Retinal pigment epithelial cell (primary cell): ENCODE measurements around the gene SPG7.

Experiments
- DNase-seq: peaks from one replicate; pipeline ENCODE4 v3.0.0-alpha.2; 2010; ENCODE audit warnings: low read depth
- H3K4me3 ChIP-seq: 2 replicates; pipeline ENCODE4 v1.5.1; 2011; ENCODE audit warnings: mild to moderate bottlenecking, low read length, control low read depth, moderate library complexity
- CTCF ChIP-seq: conservative IDR thresholded peaks from 2 replicates; pipeline ENCODE4 v1.5.1; 2011; ENCODE audit warnings: low read depth, low read length, control low read depth, inconsistent platforms

Gene SPG7

GRCh38 chr16:89572073-89572484 is 63.9 kb downstream of the SPG7 start:
- DNase-seq: no peak
- TF ChIP-seq CTCF: no peak
- H3K4me3 ChIP-seq: no peak overlapping the region

GRCh38 chr16:89572485-89573205 is 64.4 kb downstream of the SPG7 start:
- no peak overlapping the region for H3K4me3 ChIP-seq

GRCh38 chr16:89573826-89574680 is 65.8 kb downstream of the SPG7 start:
- DNase-seq: no peak
- no peak for TF ChIP-seq CTCF
- H3K4me3 ChIP-seq: no peak overlapping the region

More at GRCh38 chr16:89572485-89573205, 64.4 kb downstream of the SPG7 start:
- DNase-seq: no peak
- no peak for TF ChIP-seq CTCF

- TF ChIP-seq CTCF: peak; percentile 67
- DNase-seq: no peak
- peak overlapping the region; percentile 40 for H3K4me3 ChIP-seq
Measured at GRCh38 chr16:89574681-89575246, 66.6 kb downstream of the SPG7 start.

- TF ChIP-seq CTCF: no peak
- no peak for DNase-seq
- peak within 1 kb of the TSS; percentile 40 for H3K4me3 ChIP-seq
Measured at GRCh38 chr16:89575247-89576152, 67.3 kb downstream of the SPG7 start, which contains the start of gene CPNE7. Gene CPNE7 (plus strand): TSS chr16:89575758. CDS start chr16:89575898, 140 bp downstream.
